Activated CD8-positive, alpha-beta memory T cell treated with anti-CD3 and anti-CD28 coated beads, Interleukin-2, amount 50 U/mL, for 4 hours (primary cell): Measurements from ENCODE around the gene ANG.

ENCODE experiments used
- DNase-seq: peaks from one replicate; pipeline ENCODE4 v3.0.0-alpha.2; 2020

ANG gene

GRCh38 chr14:20679907-20680306 is 8.7 kb upstream of the ANG start:
- DNase-seq = peak; percentile 24

DNA sequence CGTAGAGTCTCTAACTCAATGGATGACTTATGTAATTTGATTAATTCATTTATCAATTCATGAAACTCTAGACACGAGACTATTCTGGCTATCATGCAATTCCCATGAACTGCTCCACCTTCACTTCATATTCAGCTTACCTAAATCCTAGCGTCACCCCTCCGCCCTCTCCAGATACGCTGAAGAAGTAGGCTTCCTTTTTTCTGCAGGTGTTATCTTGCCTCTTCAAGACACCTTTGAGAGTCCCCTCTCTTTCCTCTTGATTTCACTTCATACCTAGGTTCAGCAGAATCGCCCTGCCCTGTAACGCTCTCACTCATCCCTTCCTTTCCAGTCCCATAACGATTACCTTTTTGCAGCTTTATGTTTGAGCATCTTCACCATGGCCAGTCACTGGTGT is 8.2 kb upstream of the ANG start:
- no peak for DNase-seq

- no peak for DNase-seq
Measured at GRCh38 chr14:20680843-20681347, 7.7 kb upstream of the ANG start.

GRCh38 chr14:20681348-20682126 is 7.0 kb upstream of the ANG start:
- peak; percentile 86 for DNase-seq

- no peak for DNase-seq
Measured at GRCh38 chr14:20682127-20682434, 6.5 kb upstream of the ANG start.

DNA sequence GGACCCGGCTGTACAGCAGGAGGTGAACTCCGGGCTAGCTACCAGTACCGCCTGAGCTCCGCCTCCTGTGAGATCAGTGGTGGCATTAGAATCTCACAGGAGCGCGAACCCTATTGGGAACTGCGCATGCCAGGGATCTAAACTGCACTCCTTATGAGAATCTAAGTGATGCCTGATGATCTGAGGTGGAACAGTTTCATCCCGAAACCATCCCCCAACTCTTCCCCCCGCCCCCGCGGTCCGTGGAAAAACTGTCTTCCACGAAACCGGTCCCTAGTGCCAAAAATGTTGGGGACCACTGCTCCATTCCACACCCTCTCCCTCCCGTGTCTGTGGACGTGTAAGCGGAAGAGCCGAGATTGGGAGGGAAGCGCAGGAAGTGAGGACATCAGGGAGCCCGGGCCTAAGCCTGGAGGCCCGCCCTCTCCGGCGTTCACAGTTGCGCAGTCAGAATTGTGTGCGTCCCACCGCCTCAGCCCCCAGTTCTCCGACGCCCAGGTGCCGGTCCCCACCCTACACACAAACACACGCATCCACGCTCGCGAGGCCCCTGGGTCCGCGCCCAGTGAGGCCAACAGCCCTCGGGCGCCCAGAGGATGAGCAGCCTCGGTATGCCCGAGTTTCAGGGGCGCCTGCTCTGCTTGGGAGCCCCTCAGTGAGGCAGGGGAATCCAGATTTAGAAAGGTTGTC is 6.0 kb upstream of the ANG start:
- peak; percentile 72 for DNase-seq

GRCh38 chr14:20683125-20683890 is 5.3 kb upstream of the ANG start:
- peak; percentile 75 for DNase-seq

- DNase-seq = peak; percentile 76
Measured at GRCh38 chr14:20683891-20684661, 4.5 kb upstream of the ANG start, which contains the start of gene RNASE4. Gene RNASE4, plus strand, starts transcription at chr14:20684560. Its CDS starts 14,812 bp downstream, at chr14:20699372.

DNA sequence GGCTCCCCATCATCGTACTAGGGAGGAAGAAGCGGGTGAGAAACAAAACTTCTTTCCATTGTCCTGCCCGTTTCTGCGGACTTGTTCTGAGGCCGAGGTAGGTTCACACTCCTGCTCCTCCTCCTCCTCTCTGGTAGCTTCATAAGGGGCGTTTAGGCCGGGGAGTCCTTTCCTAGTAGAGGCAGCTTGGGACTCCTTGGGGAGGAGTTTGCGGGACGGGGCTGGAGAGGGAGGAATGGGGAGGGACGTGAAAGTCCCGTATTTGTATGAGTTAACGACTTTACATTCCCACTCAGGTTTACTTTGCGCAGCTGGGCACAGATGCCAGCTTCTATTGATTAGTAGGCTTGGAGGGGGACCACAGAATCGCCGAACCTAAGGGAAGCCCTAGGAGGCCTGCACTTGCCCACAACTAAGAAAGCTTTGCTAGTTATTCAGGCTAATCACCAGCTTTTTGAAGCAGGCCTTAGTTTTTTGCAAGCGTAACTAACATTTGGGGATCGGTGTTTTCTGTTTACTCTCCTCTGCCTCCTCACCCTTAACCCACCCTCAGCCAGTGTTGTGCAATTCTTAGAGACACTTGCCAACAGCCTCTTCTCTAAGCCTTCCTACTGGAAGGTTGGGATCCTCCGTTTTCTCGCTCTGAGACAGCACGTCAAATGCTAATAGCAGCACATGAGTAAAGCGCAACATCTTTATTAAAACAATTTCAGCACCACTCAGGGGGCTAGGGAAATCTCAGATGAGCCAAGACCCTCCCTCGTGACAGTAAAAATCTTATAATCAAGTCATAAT is 3.7 kb upstream of the ANG start:
- no peak for DNase-seq

DNA sequence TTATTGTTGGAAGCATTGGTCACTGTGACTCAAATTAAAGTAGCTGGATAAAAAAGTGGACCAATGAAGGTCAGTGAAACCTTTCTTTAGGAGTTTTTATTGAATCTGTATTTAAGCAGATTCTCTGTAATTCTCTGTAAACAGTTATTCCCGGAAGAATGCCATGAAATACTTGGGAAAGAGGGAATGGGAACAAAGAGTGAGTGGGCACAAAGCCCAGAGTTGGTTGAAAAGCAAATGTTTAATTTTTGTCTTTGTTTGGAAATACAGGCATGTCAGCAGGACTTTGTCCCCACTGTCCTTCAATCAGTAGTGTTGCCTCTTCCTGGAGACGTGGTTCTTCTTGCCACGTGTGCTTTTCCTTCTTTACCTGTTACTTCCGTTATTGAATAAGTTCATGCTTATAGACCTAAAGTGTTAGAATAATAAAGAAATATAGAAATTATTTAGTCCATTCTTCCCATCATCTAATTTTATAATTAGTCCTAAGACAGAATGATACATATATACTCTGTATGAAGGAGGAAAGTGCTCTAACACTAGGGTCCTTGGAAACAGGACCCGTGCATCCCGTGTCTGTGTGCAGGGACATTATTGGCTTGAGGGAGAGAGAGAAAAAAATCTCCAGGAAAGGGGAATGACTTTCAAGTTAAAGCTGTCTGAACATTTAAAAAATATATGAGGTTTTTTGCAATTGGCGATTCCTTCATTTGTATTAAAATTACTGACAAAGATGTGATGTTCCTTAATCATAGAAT is 2.0 kb upstream of the ANG start:
- DNase-seq = no peak

GRCh38 chr14:20687362-20688166 is 1.0 kb upstream of the ANG start:
- DNase-seq = no peak

GRCh38 chr14:20690848-20691640 is 2.5 kb downstream of the ANG start:
- DNase-seq = peak; percentile 37

- no peak for DNase-seq
Measured at GRCh38 chr14:20692116-20692751, 3.7 kb downstream of the ANG start.

DNA sequence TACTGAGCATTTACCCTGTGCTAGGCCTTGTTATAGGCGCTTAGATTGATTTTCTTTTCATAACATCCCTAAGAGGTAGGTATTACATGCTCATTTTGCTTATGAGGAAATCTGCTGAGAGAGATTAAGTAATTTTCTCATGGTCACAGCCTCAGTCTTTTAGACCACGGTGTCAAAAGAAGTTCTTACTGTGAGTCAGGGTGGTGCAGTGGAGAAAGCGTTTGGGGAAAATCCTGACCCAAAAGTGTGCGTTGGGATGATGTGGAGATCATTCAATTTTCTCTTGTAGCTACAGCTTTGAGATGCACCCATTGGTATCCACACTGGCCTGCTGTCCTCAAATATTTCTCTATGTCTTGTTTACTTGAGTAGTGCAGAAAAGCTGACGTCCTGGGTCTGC is 8.2 kb downstream of the ANG start:
- DNase-seq = no peak

- DNase-seq = peak; percentile 61
Measured at GRCh38 chr14:20697273-20698017, 8.9 kb downstream of the ANG start.

- no peak for DNase-seq
Measured at GRCh38 chr14:20698018-20698329, 9.4 kb downstream of the ANG start.

DNA sequence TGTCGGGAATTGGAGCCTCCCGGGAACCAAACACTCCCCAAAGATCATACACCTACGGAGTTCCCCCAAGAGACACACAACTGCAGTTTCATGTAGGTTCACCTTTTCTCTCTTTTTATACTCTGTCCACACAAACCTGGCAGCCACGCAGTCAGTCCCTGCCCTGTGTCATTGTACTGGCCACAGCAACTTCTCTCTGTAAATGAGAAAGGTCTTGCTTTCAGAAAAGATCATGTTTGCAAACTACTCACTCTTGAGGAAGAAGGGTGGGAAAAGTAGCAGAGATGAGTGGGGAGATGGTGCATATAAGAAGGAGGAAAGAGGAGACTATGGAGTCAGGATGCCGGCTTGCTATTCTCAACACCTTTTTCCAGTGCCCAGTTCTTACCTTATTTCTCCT is 10.4 kb downstream of the ANG start:
- no peak for DNase-seq

GRCh38 chr14:20699931-20700330 is 11.4 kb downstream of the ANG start:
- no peak for DNase-seq
